ENCODE results near the gene CXCL3.

Gene CXCL3

DNA sequence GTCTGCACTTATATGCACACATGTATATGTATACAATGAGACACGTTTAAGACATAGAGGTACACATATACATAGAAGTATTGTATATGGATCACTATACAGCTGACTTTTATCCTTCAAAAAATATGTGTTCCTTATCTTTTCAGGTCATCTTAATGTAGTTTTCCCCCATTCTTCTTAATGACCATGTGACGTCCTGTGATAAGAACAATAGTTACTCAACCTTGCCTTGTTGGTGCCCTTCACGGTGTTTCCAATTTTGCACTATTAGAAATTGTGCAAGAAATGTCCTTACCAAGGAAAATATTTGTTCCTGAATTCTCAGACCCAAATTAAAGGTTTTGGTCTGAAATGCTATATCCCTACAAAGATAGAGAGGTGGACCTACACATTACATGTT is 49.5 kb downstream of the CXCL3 start:
- H3K9me3 Mint-ChIP-seq = no peaks in the 10 kb centered on the region
- H3K27ac Mint-ChIP-seq = no peak overlapping the region
- H3K36me3 Mint-ChIP-seq (ENCODE audit: low read depth) = no peaks in the 10 kb centered on the region
- no peaks in the 10 kb centered on the region for H3K27me3 Mint-ChIP-seq (ENCODE audit: low read depth)
- no peak for DNase-seq (ENCODE audit: low spot score)
- H3K4me3 Mint-ChIP-seq = no peak overlapping the region
- H3K4me1 Mint-ChIP-seq (ENCODE audit: low read depth) = no peaks in the 10 kb centered on the region

DNA sequence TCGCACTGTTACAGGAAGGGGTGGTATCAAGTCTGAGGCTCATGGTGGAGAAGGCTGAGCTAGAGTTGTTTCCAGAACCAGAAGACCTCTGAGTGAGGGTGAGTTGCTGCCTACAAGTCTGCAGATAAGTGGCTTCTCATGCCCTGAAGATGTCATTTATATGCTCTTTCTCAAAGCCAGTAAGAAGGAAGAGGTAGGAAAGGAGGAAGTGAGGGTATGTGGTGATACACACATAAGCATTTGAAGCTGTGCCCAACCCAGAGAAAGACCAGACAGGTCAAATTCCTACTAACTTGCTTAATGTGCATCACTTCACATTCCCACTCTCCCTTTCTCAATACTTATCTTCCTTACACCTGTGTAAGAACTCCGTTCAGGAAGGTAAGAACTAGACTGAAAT is 50.4 kb downstream of the CXCL3 start, which contains the start of gene PPBP:
PPBP (minus strand) TSS at position 130 of the 400 bp plus-strand sequence; CDS start at position 43, 87 bp downstream.
- no peaks in the 10 kb centered on the region for H3K4me1 Mint-ChIP-seq (ENCODE audit: low read depth)
- no peak within 1 kb of the TSS for H3K27ac Mint-ChIP-seq
- H3K4me3 Mint-ChIP-seq = no peak within 1 kb of the TSS
- H3K9me3 Mint-ChIP-seq = no peaks in the 10 kb centered on the region
- DNase-seq (ENCODE audit: low spot score) = no peak
- no peaks in the 10 kb centered on the region for H3K27me3 Mint-ChIP-seq (ENCODE audit: low read depth)
- no peaks in the 10 kb centered on the region for H3K36me3 Mint-ChIP-seq (ENCODE audit: low read depth)

Data from T-helper 2 cell treated with Interferon-gamma antibody and Interleukin-4, amounts not matched to agents 5 μg/mL and 100 μg/mL, for 36 hours (primary cell).